HepG2 (cell line): Measurements from ENCODE around the gene CREG2. TPM values are rescaled to one million over a fixed set of nuclear protein-coding genes. Genes with fewer than 3 reads are reported as not detected.

Experiments
- AGO1 ChIP-seq: fragments of 200-400 bp; formaldehyde crosslinking; IDR thresholded peaks from 2 replicates; pipeline ENCODE4 v1.6.1; 2017; ENCODE audit warnings: mild to moderate bottlenecking, low read depth, low read length, moderate library complexity; ENCODE audit not compliant: poor library complexity, severe bottlenecking
- ARID5B ChIP-seq: IDR thresholded peaks from 2 replicates; pipeline ENCODE4 v1.4.0; 2020; ENCODE audit warnings: mild to moderate bottlenecking, missing genetic modification reagents
- polyA plus RNA-seq, 8 experiments: library from polyadenylated mRNA; depleted of rRNA in 3 of 8; stranded (reverse) in 7 of 8; unstranded in 1 of 8; fragments of >200 nt; fragmentation: Illumina TruSeq in 4 of 8; extraction: Trizol in 4 of 8; gene quantifications; 2 replicates each; pipeline versions ENCODE4 v1.2.1 to v1.2.3, GENCODE V29; 2011 to 2016; ENCODE audit warnings: low read depth in 4 of 8, missing spikeins in 1 of 8, mixed read lengths in 1 of 8; ENCODE audit not compliant: insufficient read depth in 1 of 8
- total RNA-seq, 5 experiments: library from RNA; depleted of rRNA; stranded (reverse); fragments of >200 nt; fragmentation: Illumina TruSeq; extraction: Trizol; gene quantifications; 2 replicates each; pipeline ENCODE4 v1.2.3, GENCODE V29; 2016; ENCODE audit warnings: low read depth in 1 of 5
- TF ChIP-seq, protein P1 (sequence below): sonication (generic); formaldehyde crosslinking; IDR thresholded peaks from 2 replicates; pipeline ENCODE4 v1.5.1; 2020; ENCODE audit warnings: mild to moderate bottlenecking, missing genetic modification reagents, borderline replicate concordance
- TF ChIP-seq, protein P2 (sequence below): sonication (generic); formaldehyde crosslinking; IDR thresholded peaks from 2 replicates; pipeline ENCODE4 v1.4.0; 2020; ENCODE audit warnings: mild to moderate bottlenecking, low read depth, missing genetic modification reagents

The CREG2 gene
- total and polyA plus RNA-seq, 2 of the 13 experiments (the other 11 are each of a cell fraction or from before 2014, with no cell fraction given): 0.18 to 0.26 TPM

- TF ChIP-seq, protein P1, sequence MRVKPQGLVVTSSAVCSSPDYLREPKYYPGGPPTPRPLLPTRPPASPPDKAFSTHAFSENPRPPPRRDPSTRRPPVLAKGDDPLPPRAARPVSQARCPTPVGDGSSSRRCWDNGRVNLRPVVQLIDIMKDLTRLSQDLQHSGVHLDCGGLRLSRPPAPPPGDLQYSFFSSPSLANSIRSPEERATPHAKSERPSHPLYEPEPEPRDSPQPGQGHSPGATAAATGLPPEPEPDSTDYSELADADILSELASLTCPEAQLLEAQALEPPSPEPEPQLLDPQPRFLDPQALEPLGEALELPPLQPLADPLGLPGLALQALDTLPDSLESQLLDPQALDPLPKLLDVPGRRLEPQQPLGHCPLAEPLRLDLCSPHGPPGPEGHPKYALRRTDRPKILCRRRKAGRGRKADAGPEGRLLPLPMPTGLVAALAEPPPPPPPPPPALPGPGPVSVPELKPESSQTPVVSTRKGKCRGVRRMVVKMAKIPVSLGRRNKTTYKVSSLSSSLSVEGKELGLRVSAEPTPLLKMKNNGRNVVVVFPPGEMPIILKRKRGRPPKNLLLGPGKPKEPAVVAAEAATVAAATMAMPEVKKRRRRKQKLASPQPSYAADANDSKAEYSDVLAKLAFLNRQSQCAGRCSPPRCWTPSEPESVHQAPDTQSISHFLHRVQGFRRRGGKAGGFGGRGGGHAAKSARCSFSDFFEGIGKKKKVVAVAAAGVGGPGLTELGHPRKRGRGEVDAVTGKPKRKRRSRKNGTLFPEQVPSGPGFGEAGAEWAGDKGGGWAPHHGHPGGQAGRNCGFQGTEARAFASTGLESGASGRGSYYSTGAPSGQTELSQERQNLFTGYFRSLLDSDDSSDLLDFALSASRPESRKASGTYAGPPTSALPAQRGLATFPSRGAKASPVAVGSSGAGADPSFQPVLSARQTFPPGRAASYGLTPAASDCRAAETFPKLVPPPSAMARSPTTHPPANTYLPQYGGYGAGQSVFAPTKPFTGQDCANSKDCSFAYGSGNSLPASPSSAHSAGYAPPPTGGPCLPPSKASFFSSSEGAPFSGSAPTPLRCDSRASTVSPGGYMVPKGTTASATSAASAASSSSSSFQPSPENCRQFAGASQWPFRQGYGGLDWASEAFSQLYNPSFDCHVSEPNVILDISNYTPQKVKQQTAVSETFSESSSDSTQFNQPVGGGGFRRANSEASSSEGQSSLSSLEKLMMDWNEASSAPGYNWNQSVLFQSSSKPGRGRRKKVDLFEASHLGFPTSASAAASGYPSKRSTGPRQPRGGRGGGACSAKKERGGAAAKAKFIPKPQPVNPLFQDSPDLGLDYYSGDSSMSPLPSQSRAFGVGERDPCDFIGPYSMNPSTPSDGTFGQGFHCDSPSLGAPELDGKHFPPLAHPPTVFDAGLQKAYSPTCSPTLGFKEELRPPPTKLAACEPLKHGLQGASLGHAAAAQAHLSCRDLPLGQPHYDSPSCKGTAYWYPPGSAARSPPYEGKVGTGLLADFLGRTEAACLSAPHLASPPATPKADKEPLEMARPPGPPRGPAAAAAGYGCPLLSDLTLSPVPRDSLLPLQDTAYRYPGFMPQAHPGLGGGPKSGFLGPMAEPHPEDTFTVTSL (CRISPR knock-in tag): no peak
- TF ChIP-seq AGO1: no peak
- TF ChIP-seq, protein P2, sequence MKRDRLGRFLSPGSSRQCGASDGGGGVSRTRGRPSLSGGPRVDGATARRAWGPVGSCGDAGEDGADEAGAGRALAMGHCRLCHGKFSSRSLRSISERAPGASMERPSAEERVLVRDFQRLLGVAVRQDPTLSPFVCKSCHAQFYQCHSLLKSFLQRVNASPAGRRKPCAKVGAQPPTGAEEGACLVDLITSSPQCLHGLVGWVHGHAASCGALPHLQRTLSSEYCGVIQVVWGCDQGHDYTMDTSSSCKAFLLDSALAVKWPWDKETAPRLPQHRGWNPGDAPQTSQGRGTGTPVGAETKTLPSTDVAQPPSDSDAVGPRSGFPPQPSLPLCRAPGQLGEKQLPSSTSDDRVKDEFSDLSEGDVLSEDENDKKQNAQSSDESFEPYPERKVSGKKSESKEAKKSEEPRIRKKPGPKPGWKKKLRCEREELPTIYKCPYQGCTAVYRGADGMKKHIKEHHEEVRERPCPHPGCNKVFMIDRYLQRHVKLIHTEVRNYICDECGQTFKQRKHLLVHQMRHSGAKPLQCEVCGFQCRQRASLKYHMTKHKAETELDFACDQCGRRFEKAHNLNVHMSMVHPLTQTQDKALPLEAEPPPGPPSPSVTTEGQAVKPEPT (CRISPR knock-in tag): no peak
- TF ChIP-seq ARID5B (CRISPR knock-in tag): 0 out of 2 replicates have a peak, but pooled peaks have one; percentile 3
Observed at GRCh38 chr2:101311696-101312017, 75.6 kb downstream of the CREG2 start (continued).
